Fibroblast of mammary gland (primary cell): Measurements from ENCODE around the gene PLEKHA6.

Experiments
- DNase-seq: peaks from one replicate; pipeline ENCODE4 v3.0.0-alpha.2; 2010; ENCODE audit warnings: low read depth
- H3K4me3 ChIP-seq: 2 replicates; pipeline ENCODE4 v1.5.1; 2011; ENCODE audit warnings: low read depth, mild to moderate bottlenecking, low read length, moderate library complexity; ENCODE audit not compliant: control insufficient read depth
- TF ChIP-seq, protein P1 (sequence below): conservative IDR thresholded peaks from 2 replicates; pipeline ENCODE4 v1.5.1; 2011; ENCODE audit warnings: low read depth, low read length, inconsistent platforms; ENCODE audit not compliant: control insufficient read depth, insufficient read depth

Gene PLEKHA6

DNA sequence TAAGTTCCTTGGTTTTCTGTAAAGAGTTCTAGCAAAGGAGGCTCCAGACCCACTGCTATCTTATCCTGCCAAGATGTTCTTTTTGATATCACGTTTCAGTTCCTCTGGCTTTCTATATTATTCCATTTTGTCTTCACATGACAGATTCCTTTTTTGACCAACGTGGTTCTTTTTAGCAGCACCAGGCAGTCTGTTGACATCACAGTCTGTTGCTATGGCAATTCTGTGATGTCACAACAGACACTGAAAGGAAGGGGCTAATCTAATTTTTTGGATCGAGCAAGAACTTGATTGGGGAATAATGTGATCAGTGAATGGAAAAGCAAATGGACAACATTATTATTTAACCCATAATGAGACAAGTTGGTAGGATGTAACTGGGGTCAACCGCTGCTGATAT lies 81.5 kb downstream of the PLEKHA6 start:
- TF ChIP-seq, protein P1, sequence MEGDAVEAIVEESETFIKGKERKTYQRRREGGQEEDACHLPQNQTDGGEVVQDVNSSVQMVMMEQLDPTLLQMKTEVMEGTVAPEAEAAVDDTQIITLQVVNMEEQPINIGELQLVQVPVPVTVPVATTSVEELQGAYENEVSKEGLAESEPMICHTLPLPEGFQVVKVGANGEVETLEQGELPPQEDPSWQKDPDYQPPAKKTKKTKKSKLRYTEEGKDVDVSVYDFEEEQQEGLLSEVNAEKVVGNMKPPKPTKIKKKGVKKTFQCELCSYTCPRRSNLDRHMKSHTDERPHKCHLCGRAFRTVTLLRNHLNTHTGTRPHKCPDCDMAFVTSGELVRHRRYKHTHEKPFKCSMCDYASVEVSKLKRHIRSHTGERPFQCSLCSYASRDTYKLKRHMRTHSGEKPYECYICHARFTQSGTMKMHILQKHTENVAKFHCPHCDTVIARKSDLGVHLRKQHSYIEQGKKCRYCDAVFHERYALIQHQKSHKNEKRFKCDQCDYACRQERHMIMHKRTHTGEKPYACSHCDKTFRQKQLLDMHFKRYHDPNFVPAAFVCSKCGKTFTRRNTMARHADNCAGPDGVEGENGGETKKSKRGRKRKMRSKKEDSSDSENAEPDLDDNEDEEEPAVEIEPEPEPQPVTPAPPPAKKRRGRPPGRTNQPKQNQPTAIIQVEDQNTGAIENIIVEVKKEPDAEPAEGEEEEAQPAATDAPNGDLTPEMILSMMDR, result no peak
- no peak for DNase-seq
- no peak overlapping the region for H3K4me3 ChIP-seq

DNA sequence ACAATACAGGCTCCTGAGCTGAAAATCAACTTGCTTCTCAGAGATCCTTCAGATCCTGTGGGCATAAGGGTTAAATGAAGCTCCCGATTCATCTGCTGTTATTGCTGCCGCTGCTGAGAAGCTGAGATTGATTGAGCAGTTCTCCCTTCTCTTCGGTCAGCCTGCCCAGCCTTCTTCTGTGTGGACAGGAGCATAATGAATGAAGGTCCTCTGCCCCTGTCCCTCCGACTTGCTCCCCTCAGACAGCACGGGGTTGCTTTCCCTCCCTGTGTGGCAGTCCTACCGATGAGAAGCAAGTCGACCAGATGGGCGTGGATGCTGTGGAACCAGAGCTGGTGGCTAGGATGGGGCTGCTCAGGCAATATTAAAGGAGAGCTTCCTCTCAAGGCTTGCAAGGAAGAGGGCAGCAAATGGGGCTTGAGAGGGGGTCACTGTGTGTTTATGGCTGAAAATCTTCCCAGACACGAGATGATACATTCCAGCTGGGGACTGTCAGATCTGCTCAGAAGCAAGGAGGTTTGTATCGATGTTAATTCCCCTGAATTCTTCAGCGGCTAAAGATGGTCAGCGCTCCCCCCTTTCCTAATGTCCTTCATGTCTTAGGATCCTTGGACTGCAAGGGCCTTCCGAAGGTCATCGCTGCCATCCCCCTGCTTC lies 82.0 kb downstream of the PLEKHA6 start:
- DNase-seq, result no peak
- H3K4me3 ChIP-seq, result no peak overlapping the region
- TF ChIP-seq, protein P1, result no peak

DNA sequence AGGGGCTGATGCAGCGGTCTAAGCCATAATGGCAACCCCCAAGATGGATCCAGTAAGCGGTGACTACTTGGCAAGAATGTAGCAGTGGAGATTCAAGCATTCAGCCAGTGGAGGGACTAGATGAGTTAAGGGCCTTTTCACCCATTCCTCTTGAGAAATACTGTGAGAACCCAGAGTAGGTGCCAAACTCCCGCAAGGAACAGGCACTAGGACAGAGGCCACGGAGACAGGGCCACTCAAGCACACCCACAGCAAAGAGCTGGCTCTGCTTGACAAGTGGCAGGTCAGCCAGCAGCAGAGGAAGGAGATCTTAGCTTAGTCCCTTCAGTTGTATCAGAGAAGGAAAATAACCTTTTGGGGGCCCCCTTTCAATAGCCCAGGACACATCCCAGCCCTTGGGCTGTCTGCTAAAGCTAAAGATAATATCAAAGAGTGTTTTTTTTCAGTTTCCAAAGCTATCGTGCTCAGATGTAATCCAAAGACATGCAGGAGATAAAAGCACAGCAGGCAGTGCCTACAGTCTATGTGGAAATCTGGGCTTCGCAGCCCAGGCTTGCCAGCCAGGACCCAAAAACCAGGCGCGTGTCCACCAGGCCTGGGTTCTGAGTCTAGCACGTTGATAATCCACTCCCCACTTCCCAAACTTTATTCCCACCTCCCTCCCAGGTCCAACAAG lies 83.9 kb downstream of the PLEKHA6 start:
- TF ChIP-seq, protein P1, result no peak
- H3K4me3 ChIP-seq, result no peak overlapping the region
- no peak for DNase-seq

DNA sequence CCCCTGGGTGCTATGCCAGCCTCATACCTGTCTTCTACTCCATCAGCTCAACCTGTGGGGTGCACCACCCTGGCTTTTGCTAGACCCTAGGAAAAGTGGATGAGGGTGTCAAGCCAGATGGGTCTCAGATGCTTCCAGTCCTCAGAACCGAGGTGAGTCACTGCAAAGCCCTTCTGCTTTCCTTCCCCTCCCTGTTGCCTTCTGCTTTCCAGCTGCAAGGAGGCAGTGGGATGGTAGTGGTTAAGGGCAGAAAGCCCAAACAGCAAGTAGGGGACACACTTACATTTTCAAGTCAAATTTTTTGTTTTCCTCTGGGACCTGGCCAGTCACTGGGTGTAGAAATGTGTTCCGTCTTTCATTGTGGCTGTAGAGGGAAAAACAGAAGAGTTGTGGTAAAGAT lies 85.3 kb downstream of the PLEKHA6 start:
- no peak overlapping the region for H3K4me3 ChIP-seq
- DNase-seq, result no peak
- TF ChIP-seq, protein P1, result no peak

DNA sequence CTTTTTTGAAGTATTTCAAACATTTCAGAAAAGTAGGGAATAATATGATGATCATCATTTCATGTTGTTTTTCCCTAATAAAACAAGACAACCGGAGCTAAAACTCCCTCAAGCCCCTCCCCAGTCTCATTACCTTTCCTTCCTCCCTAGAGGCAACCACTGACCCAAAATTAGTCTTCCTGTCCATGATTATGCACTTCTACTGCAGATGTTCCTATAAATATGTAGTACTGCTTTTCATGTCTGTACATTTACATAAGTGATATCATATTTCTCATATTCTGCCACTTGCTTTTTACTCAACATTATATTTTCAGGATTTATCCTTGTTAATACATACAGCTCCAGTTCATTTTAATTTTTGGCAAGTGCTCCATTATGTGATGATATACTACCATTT lies 87.2 kb downstream of the PLEKHA6 start:
- no peak overlapping the region for H3K4me3 ChIP-seq
- TF ChIP-seq, protein P1, result no peak
- no peak for DNase-seq

DNA sequence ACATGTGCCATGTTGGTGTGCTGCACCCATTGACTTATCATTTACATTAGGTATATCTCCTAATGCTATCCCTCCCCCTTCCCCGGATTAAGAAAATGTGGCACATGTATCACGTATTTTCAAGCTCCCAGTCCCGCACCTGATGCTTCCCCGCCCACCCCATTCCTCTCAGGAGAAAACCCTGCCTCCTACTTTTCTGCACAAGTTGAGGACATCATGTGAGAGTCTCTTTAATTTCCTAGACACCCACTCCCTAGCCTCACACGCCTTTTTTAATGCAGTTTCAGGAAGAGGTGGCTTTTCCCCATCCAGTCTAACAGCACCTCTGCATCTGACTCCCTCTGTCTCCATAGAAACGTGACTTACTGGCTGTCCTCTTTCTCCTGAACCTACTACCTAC lies 87.8 kb downstream of the PLEKHA6 start:
- H3K4me3 ChIP-seq, result no peak overlapping the region
- TF ChIP-seq, protein P1, result no peak

More for the DNA sequence above, 87.8 kb downstream of the PLEKHA6 start:
- DNase-seq, result no peak
